Peyer's patch (tissue), 4 donors: ENCODE measurements around the gene SCARF2.

Experiments
- POLR2A ChIP-seq, 2 donors: fragments of 450-650 bp; IDR thresholded peaks; one replicate each; pipeline ENCODE4 v1.5.1; 2017; ENCODE audit warnings: antibody characterized with exemption in 2 of 2, mild to moderate bottlenecking in 2 of 2, moderate library complexity in 2 of 2
- TF ChIP-seq, protein P1 (sequence below), 6 experiments: fragments of 450-650 bp in 4 of 6; fragments of 200-600 bp in 2 of 6; sonication (generic) in 1 of 6; IDR thresholded peaks; one replicate each; pipeline ENCODE4 v1.5.1; 2017 to 2019; ENCODE audit warnings: antibody characterized with exemption in 6 of 6, mild to moderate bottlenecking in 3 of 6, moderate library complexity in 1 of 6

DNA sequence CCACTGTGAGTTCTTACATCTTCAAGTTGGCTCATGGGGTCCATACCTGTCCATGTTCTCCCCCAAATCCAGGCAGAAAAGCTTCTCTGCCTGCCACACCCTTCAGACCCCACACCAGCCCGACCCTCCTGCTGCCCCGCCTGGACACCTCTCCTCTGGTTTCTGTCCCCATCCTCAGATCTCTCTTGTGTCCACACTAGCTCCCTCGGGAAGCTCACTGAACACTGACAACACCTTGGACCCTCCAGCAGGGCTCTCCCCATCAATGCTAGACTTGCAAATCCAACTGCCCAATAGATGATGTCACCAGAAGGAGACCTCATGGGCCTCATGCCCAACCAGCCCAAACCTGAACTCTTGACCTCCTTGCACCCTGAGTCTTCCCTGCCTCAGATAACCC is 2.9 kb downstream of the SCARF2 start:
- no peak for TF ChIP-seq POLR2A (IDR thresholded peaks at IDR 0.05)
- TF ChIP-seq, protein P1, sequence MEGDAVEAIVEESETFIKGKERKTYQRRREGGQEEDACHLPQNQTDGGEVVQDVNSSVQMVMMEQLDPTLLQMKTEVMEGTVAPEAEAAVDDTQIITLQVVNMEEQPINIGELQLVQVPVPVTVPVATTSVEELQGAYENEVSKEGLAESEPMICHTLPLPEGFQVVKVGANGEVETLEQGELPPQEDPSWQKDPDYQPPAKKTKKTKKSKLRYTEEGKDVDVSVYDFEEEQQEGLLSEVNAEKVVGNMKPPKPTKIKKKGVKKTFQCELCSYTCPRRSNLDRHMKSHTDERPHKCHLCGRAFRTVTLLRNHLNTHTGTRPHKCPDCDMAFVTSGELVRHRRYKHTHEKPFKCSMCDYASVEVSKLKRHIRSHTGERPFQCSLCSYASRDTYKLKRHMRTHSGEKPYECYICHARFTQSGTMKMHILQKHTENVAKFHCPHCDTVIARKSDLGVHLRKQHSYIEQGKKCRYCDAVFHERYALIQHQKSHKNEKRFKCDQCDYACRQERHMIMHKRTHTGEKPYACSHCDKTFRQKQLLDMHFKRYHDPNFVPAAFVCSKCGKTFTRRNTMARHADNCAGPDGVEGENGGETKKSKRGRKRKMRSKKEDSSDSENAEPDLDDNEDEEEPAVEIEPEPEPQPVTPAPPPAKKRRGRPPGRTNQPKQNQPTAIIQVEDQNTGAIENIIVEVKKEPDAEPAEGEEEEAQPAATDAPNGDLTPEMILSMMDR (IDR thresholded peaks at IDR 0.05) = no peak
